ENCODE results near the gene SRPX2.
"Not testable (repeated sequence)": the region's sequence is repeated elsewhere in the genome, so short reads cannot be mapped to it uniquely, and the experiment has no call there.

Gene SRPX2

DNA sequence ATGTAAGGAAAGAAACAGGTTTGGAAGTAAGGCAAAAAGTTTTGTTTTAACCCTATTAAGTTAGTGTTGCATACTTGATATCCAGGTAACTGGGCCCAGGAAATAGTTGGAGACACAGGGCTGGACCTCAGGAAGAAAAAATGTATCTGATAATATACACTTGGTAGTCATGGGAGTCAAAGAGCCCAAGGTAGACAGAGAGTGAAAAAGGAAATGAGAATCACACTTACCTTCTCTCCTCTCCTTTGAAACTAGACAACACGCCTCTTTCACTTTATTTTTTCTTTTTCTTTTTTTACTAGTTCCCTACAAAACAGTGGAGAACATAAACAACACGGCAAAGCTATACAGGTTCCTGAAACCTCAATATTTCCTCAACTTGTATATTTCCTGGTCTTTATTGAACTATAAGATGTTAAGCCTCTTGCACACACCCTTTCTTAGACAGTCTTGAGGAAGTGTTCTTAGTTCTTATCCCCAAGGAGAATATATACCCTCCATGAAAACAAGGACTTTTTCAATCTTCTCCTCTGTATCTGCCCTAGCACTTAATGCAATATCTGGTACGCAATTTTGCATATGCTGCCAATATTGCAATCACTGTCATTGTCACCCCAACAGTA lies 60.7 kb downstream of the SRPX2 start:
- peak; percentile 21 for FAIRE-seq

- FAIRE-seq = no peak
Measured at GRCh38 chrX:100710816-100711215, 66.8 kb downstream of the SRPX2 start.

GRCh38 chrX:100717363-100717762 lies 73.4 kb downstream of the SRPX2 start:
- FAIRE-seq = no peak

GRCh38 chrX:100719139-100719538 lies 75.1 kb downstream of the SRPX2 start:
- FAIRE-seq = no peak

DNA sequence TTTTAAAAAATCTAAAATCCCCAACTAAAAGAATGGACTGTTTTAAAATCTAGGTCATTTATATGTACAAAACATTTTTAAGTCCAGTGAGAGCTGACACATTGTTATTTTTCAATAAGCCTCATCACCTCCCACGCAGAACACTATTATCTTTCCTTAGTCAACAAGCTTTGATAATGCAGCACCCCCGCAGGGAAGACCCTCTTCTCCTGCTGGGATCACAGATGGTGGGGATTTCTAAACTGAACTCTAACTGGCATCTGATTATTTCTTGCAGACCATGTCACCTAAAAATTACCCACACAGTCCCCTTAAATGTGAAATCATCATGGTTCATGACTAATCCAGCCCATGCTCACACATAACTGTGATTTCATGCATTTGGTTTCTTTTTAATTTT lies 76.3 kb downstream of the SRPX2 start:
- FAIRE-seq = no peak

DNA sequence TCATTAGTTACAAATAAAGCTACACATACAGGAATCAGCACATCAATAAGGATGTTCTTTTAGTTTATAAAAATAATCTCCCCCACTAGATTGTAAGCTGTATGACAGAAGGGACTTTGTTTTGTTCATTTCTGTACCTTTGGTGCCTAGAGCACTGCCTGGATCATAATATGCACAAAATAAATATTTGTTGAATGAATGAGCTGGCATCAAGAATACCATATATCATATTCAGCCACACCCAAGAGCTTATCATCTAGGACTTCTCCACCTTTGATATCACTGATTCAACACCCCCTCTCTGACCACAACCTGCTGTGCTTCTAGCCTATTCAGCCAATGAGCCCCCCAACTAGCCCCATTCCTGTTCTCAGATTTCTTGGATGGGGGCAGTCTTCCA lies 77.3 kb downstream of the SRPX2 start:
- FAIRE-seq = no peak

GRCh38 chrX:100724006-100724405 lies 80.0 kb downstream of the SRPX2 start:
- not testable (repeated sequence) for FAIRE-seq

Data from colon (tissue), 2 donors.